Adrenal gland (tissue), 5 donors: Measurements from ENCODE around the gene TOP2A.

Experiments
- POLR2A ChIP-seq, 2 donors: fragments of 450-650 bp; IDR thresholded peaks; one replicate each; pipeline ENCODE4 v1.6.1; 2017; ENCODE audit warnings: antibody characterized with exemption in 2 of 2, mild to moderate bottlenecking in 2 of 2, moderate library complexity in 1 of 2
- TF ChIP-seq, protein P1 (sequence below), 6 experiments: fragments of 450-650 bp in 4 of 6; fragments of 200-600 bp in 2 of 6; sonication (generic) in 1 of 6; IDR thresholded peaks; 1 replicate in 5 of 6; 2 replicates in 1 of 6; pipeline versions ENCODE4 v1.5.1 to v1.8.0; 2016 to 2021; ENCODE audit warnings: antibody characterized with exemption in 6 of 6, mild to moderate bottlenecking in 2 of 6, moderate library complexity in 1 of 6
- donor health status: DM: no; HTN: no; CAD: no.

DNA sequence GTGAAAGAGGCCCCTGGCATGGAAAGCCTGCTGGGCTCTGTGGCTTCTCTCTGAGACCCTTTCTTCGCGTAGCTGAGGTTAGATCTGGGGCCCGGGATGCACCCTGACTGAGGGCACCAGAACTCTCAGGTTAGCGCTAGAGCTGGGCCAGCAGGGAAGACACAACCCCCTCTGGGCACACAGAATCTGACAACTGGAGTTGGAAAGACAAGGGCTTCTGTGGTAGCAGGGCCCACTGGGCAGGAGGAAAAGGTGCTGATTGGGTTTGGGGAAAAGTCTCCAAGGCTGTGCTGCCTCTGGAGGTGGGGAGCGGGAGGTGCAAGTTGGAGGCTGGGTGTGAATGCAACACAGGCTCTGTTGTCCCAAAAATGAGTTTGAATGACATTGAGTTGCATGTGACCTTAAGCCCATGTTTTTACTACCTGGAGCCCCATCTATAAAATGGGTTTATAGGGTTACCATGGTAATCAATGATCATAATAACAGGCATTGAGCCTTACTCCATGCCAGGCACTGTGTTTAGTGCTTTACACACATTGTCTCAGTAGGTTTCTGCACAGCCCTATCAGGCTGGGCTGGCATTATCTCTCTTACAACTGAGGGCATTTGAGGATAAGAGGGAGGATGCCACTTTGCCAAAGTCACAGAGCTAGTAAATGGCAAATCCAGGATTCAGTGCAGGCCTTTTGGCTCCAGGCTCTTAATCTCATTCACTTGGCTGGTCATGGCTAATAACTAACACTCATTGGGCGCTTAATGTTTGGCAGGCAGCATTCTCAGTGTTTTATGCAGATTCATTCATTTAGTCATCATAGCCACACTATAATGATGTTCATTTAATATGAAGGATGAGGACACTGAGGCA lies 16.1 kb upstream of the TOP2A start:
- TF ChIP-seq POLR2A (IDR thresholded peaks at IDR 0.05): no peak
- TF ChIP-seq, protein P1, sequence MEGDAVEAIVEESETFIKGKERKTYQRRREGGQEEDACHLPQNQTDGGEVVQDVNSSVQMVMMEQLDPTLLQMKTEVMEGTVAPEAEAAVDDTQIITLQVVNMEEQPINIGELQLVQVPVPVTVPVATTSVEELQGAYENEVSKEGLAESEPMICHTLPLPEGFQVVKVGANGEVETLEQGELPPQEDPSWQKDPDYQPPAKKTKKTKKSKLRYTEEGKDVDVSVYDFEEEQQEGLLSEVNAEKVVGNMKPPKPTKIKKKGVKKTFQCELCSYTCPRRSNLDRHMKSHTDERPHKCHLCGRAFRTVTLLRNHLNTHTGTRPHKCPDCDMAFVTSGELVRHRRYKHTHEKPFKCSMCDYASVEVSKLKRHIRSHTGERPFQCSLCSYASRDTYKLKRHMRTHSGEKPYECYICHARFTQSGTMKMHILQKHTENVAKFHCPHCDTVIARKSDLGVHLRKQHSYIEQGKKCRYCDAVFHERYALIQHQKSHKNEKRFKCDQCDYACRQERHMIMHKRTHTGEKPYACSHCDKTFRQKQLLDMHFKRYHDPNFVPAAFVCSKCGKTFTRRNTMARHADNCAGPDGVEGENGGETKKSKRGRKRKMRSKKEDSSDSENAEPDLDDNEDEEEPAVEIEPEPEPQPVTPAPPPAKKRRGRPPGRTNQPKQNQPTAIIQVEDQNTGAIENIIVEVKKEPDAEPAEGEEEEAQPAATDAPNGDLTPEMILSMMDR (IDR thresholded peaks at IDR 0.05): peak in 4 of 6 experiments; percentile 16 to 39 (median 37)
